Kasumi-1 (cell line): ENCODE measurements around the gene TARS2.
A peak's percentile ranks its signal among the peaks of the same experiment; 100 is the strongest.

Experiments used
- DNase-seq, 2 experiments: peaks; one replicate each; lab custom pipeline; 2025; lab: John Stamatoyannopoulos, UW

Gene TARS2

DNA sequence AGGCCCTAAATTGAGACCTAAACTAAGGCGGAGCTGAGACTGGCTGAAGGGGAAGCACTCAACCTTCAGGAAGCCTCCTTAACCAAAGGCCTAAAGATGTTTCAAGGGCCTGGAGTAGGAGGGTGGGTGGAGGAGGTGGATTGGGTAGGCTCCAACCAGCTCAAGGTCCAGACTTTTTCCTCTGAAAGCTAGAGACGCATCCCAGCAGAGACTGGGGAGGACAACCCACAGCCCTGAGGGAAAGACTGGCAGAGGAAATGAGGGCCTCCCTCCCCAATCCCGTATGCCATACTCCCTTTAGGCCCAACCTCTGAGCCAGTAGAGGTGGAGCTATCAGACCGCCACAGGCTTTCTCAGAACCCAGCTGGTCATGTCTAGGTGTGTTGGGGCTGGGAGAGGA, 21.8 kb downstream of the TARS2 start:
- DNase-seq, result peak; percentile 17 to 44

DNA sequence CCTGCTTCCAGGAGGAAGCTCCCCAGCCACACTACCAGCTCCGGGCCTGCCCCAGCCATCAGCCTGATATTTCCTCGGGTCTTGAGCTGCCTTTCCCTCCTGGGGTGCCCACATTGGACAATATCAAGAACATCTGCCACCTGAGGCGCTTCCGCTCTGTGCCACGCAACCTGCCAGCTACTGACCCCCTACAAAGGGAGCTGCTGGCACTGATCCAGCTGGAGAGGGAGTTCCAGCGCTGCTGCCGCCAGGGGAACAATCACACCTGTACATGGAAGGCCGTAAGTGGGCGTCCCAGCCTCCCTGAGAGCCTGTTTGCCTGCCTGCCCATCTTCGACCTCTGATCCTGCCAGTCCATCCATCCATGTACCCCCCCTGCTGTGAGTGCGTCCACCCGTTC, 24.3 kb downstream of the TARS2 start:
- no peak for DNase-seq

DNA sequence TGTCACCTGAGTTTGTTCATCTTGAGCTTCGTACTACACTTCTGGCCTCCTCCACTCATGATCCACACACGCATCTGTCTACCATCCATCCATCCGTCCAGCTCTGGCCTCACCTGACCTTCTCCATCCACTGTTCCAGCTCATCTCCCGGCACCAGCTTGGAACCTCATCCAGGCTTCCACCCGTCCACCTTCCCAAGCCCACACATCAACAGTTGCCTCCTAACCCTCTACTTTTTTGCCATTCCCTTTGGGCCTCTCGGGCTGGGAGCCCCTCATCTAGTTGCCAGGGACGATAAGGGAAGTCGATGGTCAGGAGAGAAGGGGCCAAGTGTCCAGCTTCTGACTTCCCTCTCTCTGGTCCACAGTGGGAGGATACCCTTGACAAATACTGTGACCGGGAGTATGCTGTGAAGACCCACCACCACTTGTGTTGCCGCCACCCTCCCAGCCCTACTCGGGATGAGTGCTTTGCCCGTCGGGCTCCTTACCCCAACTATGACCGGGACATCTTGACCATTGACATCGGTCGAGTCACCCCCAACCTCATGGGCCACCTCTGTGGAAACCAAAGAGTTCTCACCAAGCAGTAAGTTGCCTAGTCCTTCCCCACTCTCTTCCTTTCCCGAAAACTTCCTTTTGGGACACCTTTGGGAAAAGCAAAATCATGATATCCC, 24.9 kb downstream of the TARS2 start:
- DNase-seq, result no peak

DNA sequence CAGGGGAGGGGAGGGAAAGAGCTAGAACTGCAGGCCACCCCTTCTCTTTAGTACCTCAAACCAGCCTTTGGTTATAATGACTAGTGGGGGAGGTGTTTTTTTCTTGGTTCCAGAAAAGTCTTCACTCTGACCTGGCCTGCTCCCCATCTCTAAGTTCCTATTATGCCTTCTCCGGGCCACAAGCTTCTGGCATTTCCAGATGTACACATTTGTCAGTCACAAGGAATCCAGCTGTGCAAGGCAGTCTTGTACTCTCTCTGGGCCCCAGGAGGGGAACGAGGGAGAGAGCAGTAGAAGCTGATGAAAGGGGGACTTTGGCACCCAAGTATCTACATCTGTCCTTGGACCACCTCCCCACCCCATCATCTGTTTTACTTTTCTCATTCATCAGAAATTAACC, 25.6 kb downstream of the TARS2 start:
- DNase-seq, result no peak

DNA sequence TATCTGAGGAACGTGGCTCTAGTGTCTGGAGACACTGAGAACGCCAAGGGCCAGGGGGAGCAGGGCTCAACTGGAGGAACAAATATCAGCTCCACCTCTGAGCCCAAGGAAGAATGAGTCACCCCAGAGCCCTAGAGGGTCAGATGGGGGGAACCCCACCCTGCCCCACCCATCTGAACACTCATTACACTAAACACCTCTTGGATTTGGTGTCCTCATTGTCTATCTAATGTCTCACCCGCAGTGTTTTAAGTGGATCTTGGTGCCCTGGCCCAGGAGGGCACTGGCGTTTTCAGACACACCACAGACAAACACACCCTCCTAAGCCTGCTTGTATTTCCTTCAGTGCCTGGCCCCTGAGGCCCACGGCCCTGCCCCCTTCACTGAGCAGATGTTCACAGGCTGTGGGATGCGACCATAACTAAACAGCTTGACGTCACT, 26.2 kb downstream of the TARS2 start:
- no peak for DNase-seq

DNA sequence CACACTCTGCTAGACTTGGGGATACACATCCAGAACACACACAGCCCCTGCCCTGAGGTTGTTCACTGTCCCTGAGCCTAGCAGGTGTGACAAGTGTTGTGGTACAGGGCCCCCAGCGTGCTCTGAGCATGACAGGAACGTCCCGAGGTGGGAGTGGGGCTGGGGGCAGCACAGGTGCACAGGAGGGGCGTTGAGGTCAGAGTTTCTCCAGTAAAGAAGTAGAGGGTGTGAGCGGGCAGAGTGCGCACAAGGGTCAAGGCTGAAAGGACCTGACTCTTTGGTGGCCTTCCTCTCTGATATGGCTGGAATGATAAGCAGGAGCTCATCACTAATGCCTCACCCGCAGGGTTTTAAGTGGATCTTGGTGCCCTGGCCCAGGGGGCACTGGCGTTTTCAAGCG, 27.0 kb downstream of the TARS2 start:
- DNase-seq, result no peak

DNA sequence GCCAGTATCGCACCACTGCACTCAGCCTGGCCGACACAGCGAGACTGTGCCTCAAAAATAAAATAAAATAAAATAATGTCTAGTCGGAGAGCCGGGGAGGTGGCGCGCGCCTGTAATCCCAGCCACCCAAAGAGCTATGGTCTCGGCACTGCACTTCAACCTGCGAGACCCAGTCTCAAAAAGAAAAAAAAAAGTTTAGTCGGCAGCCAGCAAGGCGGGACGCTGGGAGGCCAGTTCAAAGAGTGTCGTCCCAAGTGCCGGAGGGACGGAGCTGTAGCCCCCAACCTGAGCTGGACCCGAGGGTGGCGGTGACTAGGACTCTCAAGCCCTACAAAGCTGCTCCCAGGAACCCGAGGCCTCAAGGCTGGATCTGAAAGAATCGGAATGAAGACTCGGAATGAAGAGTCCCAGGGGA, 27.7 kb downstream of the TARS2 start:
- peak in 1 of 2 experiments; percentile 37 for DNase-seq

DNA sequence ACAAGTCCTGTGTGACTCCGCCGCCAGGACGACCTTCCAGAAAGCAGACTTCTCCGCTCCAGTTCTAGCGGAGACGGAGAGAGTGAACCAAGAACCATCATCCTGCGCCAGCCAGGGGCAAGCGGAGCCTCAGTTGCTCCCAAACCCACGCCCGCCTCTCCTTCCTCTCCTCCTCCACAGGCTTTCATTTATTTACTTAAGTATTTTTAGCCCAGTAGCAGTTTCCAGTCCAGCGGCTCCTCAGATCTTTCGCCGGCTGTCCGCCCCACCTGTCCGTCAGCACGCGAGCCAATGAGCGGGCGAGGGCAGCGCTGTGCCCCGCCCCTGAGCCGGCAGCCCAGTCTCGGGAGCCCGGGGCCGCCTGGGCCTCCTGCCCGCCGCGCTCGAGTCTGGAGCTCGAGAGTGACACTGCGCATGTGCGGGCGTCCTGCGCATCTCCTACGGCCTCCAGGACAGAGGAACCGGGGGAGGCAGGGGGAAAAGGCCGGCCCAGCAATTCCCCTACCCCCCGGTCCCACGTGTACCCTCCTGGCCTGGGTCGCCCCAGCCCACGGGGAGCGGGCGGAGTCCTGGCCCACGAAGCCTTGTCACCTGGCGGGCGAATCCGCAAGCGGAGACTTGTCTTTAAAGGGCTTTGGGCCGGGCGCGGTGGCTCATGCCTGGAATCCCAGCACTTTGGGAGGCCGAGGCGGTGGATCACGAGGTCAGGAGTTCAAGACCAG, 28.3 kb downstream of the TARS2 start, which contains the start of gene FALEC:
Gene FALEC (plus strand): TSS at position 425 of the 722 bp plus-strand sequence.
- DNase-seq, result peak; percentile 93 to 95

DNA sequence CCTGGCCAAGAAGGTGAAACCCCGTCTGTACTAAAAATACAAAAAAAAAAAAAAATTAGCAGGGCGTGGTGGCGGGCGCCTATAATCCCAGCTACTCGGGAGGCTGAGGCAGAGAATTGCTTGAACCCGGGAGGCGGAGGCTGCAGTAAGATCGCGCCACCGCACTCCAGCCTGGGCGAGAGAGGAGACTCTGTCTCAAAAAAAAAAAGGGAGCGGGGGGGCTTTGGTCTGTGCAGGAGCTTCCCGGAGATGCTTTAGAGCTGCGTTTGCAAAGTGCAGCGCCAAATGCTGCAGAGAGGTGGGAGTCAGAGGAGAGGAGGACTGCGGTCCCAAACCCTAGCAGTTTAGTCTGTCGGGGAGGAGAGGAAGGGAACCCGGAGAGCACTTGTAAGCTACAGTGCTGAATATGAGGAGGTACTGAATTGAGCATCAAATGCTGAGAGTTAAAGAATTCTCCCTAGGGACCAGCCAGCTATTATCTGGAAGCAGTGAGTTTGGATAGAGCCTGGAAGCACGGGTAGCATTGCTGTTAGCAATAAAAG, 28.9 kb downstream of the TARS2 start:
- DNase-seq, result peak; percentile 35 to 57

DNA sequence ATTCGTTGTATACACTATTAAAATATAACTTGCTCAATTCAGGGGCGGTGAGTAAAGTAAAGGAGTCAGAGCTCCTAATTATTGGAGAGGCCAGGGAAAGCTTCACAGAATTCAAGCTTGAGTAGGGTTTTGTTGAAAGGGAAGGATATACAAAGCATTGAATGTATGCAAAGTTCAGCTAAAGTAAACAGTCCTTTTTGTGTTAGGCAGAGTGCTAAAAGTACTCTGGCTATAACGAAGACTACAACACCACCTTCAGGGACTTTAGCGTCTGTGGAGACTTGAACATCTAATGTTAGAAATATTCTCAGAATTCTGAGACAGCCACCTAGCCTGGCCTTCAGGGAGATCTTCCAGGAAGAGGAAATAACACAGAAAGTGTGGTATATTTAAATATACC, 29.4 kb downstream of the TARS2 start:
- DNase-seq, result peak; percentile 43 to 44

DNA sequence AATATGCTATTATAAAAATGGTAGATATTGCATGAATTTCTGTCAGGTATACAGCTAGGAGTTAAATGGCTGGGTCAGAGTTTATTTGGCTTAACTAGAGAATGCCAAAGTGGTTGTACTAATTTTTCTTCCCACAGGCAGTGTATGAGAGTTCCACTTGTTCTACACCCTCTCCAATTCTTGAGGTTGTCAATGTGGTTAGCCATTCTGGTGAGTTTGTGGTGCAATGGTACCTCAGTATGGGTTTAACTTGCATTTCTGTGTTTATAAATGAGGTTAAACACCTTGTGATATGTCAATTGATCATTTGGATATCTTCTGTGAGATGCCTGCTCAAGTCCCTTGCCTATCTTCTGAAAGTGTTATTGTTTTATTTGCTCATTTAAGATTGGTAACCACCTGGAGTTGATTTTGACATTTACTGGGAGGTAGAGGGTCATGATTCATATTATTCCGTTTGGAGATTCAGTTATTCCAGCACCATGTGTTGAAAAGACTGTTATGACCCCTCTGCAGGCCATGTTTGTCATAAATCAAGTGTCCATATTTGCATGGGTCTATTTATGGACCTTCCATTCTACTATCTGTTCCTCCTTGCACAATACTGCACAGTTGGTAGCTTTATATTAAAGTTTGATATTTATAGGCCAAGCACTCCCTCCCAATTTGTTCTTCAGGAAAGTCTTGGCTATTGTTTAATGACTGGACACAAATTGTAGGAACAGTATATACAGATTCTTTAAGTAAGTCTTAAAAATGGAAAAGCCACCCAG, 34.2 kb downstream of the TARS2 start:
- no peak for DNase-seq

DNA sequence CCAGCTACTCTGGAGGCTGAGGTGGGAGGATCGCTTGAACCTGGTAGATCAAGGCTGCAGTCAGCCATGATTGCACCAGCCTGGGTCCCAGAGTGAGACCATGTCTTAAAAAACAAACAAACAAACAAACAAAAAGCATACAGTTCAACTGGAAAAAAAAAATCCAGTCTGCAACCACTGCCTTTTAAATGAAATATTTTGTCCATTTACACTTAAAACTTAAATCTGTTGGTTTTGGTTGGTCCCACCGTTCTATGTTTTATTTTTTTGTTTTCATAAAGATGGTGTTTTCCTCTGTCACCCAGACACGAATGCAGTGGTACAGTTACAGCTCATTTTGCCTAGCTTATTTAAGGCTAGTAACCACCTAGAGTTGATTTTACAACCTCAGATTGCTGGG, 38.1 kb downstream of the TARS2 start:
- DNase-seq, result no peak

DNA sequence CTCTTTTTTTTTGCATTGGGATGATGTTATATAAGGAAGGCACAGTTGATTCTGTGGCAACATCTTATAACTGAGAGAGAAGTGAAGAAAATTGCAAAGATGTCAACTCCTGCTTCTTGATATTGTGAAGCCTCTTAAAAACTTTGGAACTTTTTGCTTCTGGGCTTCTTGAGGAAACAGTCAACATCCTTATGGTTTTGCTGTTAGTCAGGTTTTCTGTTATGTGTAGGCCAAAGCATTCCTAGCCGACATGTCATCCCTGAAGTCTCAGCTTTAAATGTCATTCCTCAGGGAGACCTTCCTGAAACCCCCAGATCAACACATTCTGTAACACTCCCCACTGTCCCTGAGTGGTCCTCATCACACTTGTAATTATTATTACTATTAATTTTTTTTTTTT, 41.0 kb downstream of the TARS2 start:
- no peak for DNase-seq

DNA sequence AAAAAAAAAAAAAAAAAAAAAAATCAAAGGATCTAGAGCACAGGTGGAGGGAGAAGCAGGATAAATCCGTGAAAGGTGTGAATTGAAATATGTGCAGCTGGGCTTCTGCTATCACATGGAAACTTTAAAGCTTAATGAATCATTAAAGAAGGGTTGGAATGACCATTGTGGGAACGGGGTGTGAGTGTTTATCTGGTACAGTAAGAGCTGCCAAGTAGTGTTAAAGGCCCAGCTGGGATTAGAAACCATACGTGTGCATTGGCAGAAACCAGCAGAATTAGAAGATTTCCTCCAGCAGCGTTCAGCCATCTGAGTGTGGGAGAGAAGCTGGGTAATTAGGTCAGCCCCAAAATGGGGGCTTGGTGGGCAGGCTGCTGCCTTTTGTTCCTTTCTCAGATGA, 41.8 kb downstream of the TARS2 start:
- no peak for DNase-seq

DNA sequence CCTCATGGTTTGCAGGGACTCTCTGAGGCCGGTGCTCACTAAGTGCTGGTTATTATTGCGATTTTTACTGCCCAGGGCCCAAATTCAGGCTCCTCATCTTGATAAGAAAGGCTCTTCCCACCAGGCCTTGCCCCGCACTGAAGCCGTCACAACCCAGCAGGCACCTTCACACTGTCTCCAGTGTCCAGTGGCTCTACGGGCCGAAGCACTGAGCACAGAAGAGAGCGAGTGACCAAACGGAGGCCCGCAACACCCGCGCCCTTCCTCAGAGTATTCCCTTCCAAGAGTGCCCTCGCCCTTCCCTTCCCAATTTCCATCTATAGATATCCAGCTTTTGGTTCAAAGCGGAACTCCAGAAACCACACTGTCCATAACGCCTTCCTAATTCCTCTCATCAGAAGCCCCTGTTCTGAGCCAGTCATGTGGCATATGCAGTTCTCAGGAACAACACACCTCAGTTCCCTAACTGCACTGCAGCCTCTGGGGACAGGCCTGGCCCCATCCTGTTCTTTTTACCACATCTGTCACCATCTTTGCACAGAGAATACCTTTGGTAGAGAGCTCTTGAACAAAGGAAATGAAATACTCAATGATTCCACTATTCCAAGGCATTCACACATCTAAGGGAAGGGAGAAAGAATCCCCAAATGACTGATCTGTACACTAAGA, 43.4 kb downstream of the TARS2 start:
- DNase-seq, result no peak

DNA sequence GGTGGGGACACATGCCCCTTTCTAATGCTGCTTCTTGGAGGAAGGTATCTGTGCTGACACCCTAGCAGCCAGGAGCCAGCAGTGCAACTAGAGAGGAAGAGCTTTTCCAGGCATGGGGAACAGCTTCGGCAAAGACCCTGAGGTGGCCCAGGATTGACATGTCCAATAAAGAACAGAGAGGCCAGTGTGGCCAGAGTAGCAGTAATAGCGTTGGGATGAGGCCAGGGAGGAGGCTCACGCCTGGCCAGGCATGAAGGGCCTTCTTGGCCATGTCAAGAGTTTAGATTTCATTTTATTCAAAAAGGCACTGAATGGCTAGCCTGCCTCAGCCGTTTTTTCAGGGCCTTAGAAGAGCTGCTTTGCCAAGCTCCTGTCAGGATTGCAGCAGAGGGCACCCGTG, 45.6 kb downstream of the TARS2 start:
- DNase-seq, result no peak

DNA sequence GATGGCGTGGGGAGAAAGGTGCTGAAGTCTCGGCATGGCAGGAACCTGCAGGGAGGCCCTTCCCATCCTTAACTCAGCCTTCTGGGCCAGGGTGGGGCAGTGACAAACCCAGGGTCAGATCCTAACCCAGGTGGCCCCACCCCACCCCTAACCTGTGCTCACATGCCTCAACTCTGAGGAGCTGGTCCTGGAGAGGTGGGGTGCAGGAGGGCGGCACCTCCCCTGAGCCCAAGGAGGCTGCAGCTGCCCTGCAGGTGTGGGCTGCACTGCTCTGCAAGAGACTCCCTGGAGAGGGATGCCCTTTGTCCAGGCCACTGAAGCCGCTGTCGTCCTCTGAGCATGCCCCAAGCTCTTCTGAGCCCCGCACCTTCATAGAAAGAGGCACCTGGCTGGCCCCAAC, 46.8 kb downstream of the TARS2 start:
- no peak for DNase-seq

DNA sequence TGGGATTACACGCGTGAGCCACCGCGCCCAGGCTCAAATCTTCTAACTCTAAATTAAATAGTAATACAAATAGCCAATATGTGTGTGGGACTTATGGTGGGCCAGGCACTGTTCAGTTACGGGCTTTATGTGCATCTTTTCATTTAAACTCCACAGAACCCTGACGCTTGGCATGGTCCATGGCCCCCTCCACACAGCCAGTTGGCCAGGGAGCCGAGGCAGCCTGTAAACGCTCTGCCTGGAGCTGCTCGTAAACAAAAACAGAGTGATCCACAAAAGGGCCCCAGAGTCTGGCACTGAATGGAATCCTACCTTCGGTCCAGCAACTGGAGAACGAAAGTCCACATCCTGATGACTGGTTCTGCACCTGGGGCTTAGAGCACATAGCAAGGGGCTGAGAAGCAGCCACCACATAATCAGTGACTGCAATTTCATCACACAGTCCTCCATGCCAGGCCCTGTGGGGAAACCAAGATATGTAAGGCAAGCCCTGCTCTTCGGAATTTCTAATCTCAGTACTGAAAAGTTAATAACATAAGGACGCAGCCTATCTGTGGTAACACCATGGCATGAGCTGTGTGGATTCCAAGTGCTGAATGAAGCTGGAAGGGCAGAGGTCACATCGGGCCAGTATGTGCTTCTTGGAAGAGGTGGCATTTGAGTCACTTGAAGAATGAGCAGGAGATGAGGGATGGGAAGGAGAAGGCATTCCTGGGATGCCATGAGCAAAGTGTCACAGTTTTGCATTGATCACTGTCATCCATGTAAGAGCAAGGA, 48.5 kb downstream of the TARS2 start:
- no peak for DNase-seq

DNA sequence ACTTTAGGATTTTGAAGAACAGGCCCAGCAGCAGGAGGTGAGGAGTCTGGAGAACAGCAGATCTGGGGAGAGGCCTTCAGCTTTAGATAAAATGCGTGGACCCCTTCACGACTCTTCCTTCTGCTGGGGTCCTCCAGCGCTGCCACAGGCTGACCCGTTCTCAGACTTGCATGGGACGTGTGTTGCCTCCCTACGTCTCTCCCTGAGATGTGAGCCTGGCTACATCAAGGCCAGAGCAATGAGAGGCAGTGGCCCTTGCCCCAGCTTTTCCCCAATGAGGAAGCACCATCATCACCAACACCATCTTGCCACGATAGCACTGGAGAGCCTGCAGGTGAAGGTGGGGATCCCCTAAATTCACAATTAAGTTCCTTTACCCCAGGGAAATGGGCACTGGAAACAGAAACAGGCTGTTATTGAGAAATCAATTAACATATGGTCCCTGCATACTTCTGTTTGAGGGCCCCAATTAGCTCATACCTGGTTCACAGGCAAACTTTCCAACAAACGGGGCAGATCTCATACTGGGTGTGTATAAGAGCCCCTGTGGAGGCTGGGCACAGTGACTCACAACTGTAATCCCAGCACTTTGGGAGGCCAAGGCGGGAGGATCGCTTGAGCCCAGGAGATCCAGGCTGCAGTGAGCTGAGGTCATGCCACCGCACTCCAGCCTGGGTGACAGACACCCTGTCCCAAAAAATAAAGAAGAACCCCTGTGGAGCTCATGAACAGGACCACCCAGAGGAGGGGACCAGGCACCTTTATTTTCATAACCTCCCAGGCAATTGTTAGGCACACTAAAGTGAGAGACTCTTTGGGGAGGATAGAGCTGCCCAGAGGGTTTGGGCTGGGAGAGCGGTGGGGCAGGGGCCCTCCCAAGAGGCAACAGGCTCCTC, 49.9 kb downstream of the TARS2 start:
- no peak for DNase-seq
